WTC11 (cell line): ENCODE measurements around the gene CTNS. TPM values are rescaled to one million over a fixed set of nuclear protein-coding genes. Genes with fewer than 3 reads are reported as not detected.

Source experiments
- ATAC-seq: fragments of 200-7000 bp; cut with Tn5 transposase; 2 replicates; pipeline ENCODE4 v1.10.0; 2021; ENCODE audit warnings: mild to moderate bottlenecking, moderate library complexity
- CTCF ChIA-PET: fragments of 300-600 bp; sonication (Branson Sonifier 250); formaldehyde crosslinking; loops from one replicate; lab custom pipeline; 2021; ENCODE audit warnings: antibody characterized with exemption; lab: Charles Lee
- POLR2A ChIA-PET: fragments of 350-600 bp; sonication (Branson Sonifier 250); formaldehyde crosslinking; loops from one replicate; lab custom pipeline; 2021; ENCODE audit warnings: antibody characterized with exemption; lab: Charles Lee
- DNase-seq: peaks from one replicate; pipeline ENCODE4 v3.0.0; 2021; ENCODE audit warnings: low spot score
- H3K27ac Mint-ChIP-seq: 2 replicates; pipeline ENCODE4 v1.8.0; 2021; ENCODE audit warnings: mixed read lengths
- H3K27me3 Mint-ChIP-seq: 2 replicates; pipeline ENCODE4 v1.8.0; 2021; ENCODE audit warnings: low read depth, mild to moderate bottlenecking, moderate library complexity, mixed read lengths
- H3K36me3 Mint-ChIP-seq: 2 replicates; pipeline ENCODE4 v1.8.0; 2021; ENCODE audit warnings: mixed read lengths
- H3K4me1 Mint-ChIP-seq: 2 replicates; pipeline ENCODE4 v1.8.0; 2022; ENCODE audit warnings: mixed read lengths
- H3K4me3 Mint-ChIP-seq: 2 replicates; pipeline ENCODE4 v1.8.0; 2021; ENCODE audit warnings: mild to moderate bottlenecking, moderate library complexity, mixed read lengths
- H3K9me3 Mint-ChIP-seq: 2 replicates; pipeline ENCODE4 v1.8.0; 2021; ENCODE audit warnings: mixed read lengths
- ELF4 ChIP-seq: sonication (generic); formaldehyde crosslinking; IDR thresholded peaks from 2 replicates; pipeline ENCODE4 v1.8.1; 2022; ENCODE audit warnings: low read depth, mild to moderate bottlenecking, moderate library complexity, missing genetic modification reagents
- ETV6 ChIP-seq: sonication (generic); formaldehyde crosslinking; IDR thresholded peaks from 2 replicates; pipeline ENCODE4 v1.8.1; 2022; ENCODE audit warnings: mild to moderate bottlenecking, missing genetic modification reagents
- FOXJ3 ChIP-seq: sonication (generic); formaldehyde crosslinking; IDR thresholded peaks from 2 replicates; pipeline ENCODE4 v1.9.0; 2021; ENCODE audit warnings: missing genetic modification reagents, mild to moderate bottlenecking, borderline replicate concordance
- FOXK1 ChIP-seq: sonication (generic); formaldehyde crosslinking; IDR thresholded peaks from 2 replicates; pipeline ENCODE4 v1.8.0; 2022; ENCODE audit warnings: mild to moderate bottlenecking, moderate library complexity, missing genetic modification reagents
- FOXP1 ChIP-seq: sonication (generic); formaldehyde crosslinking; IDR thresholded peaks from 2 replicates; pipeline ENCODE4 v1.8.0; 2022; ENCODE audit warnings: missing genetic modification reagents, mild to moderate bottlenecking, moderate library complexity, borderline replicate concordance
- GTF2I ChIP-seq: fragments of 250-450 bp; sonication (Bioruptor Pico); conservative IDR thresholded peaks from 2 replicates; pipeline ENCODE4 v1.4.0; 2021; ENCODE audit warnings: mild to moderate bottlenecking
- IRF2 ChIP-seq: sonication (generic); formaldehyde crosslinking; IDR thresholded peaks from 2 replicates; pipeline ENCODE4 v1.8.0; 2022; ENCODE audit warnings: low read depth, missing genetic modification reagents, borderline replicate concordance
- JAZF1 ChIP-seq: fragments of 250-450 bp; sonication (Bioruptor Pico); IDR thresholded peaks from 2 replicates; pipeline ENCODE4 v1.9.0; 2021; ENCODE audit warnings: moderate library complexity, mild to moderate bottlenecking, inconsistent platforms
- MYBL2 ChIP-seq: sonication (generic); formaldehyde crosslinking; IDR thresholded peaks from 2 replicates; pipeline ENCODE4 v1.8.1; 2023; ENCODE audit warnings: mild to moderate bottlenecking, moderate library complexity, missing genetic modification reagents
- NFATC4 ChIP-seq: fragments of 250-450 bp; sonication (Bioruptor Pico); IDR thresholded peaks from 2 replicates; pipeline ENCODE4 v1.9.0; 2021; ENCODE audit warnings: mild to moderate bottlenecking
- NFYB ChIP-seq: sonication (generic); formaldehyde crosslinking; conservative IDR thresholded peaks from 2 replicates; pipeline ENCODE4 v1.8.0; 2022; ENCODE audit warnings: low read depth, missing genetic modification reagents
- NR2C2 ChIP-seq: sonication (generic); formaldehyde crosslinking; IDR thresholded peaks from 2 replicates; pipeline ENCODE4 v1.8.0; 2022; ENCODE audit warnings: mild to moderate bottlenecking, missing genetic modification reagents
- SMAD4 ChIP-seq: sonication (generic); formaldehyde crosslinking; IDR thresholded peaks from 2 replicates; pipeline ENCODE4 v1.8.0; 2022; ENCODE audit warnings: mild to moderate bottlenecking, missing genetic modification reagents
- SOX15 ChIP-seq: fragments of 250-450 bp; sonication (Bioruptor Pico); IDR thresholded peaks from 2 replicates; pipeline ENCODE4 v1.9.0; 2021; ENCODE audit warnings: mild to moderate bottlenecking
- TEAD4 ChIP-seq: sonication (generic); formaldehyde crosslinking; IDR thresholded peaks from 2 replicates; pipeline ENCODE4 v1.8.0; 2022; ENCODE audit warnings: mild to moderate bottlenecking, missing genetic modification reagents
- TP53 ChIP-seq: sonication (generic); formaldehyde crosslinking; IDR thresholded peaks from 2 replicates; pipeline ENCODE4 v1.8.1; 2023; ENCODE audit warnings: mild to moderate bottlenecking, missing genetic modification reagents
- ZNF317 ChIP-seq: sonication (generic); formaldehyde crosslinking; IDR thresholded peaks from 2 replicates; pipeline ENCODE4 v1.8.1; 2023; ENCODE audit warnings: low read depth, mild to moderate bottlenecking, moderate library complexity, missing genetic modification reagents, borderline replicate concordance
- ZNF396 ChIP-seq: fragments of 250-450 bp; sonication (Bioruptor Pico); IDR thresholded peaks from 2 replicates; pipeline ENCODE4 v1.8.0; 2021; ENCODE audit warnings: mild to moderate bottlenecking, moderate library complexity, borderline replicate concordance
- ZNF416 ChIP-seq: fragments of 250-450 bp; sonication (Bioruptor Pico); IDR thresholded peaks from 2 replicates; pipeline ENCODE4 v1.9.0; 2021; ENCODE audit warnings: mild to moderate bottlenecking, inconsistent platforms
- total RNA-seq: library from RNA; stranded (reverse); gene quantifications from 3 replicates; pipeline ENCODE4 v1.2.3, GENCODE V29; 2021
- TF ChIP-seq, protein P1 (sequence below): sonication (generic); formaldehyde crosslinking; IDR thresholded peaks from 2 replicates; pipeline ENCODE4 v1.8.1; 2022; ENCODE audit warnings: mild to moderate bottlenecking, missing genetic modification reagents, moderate library complexity, borderline replicate concordance
- TF ChIP-seq, protein P2 (sequence below): fragments of 250-450 bp; sonication (Bioruptor Pico); IDR thresholded peaks from 2 replicates; pipeline ENCODE4 v2.1.2; 2022; ENCODE audit warnings: mild to moderate bottlenecking, moderate library complexity
- TF ChIP-seq, protein P3 (sequence below): fragments of 250-450 bp; sonication (Bioruptor Pico); IDR thresholded peaks from 2 replicates; pipeline ENCODE4 v1.9.0; 2021; ENCODE audit warnings: mild to moderate bottlenecking, borderline replicate concordance
- TF ChIP-seq, protein P4 (sequence below): sonication (generic); formaldehyde crosslinking; IDR thresholded peaks from 2 replicates; pipeline ENCODE4 v1.8.1; 2022; ENCODE audit warnings: mild to moderate bottlenecking, moderate library complexity, missing genetic modification reagents
- TF ChIP-seq, protein P5 (sequence below): sonication (generic); formaldehyde crosslinking; IDR thresholded peaks from 2 replicates; pipeline ENCODE4 v1.8.1; 2023; ENCODE audit warnings: mild to moderate bottlenecking, moderate library complexity, missing genetic modification reagents
- TF ChIP-seq, protein P6 (sequence below): sonication (generic); formaldehyde crosslinking; conservative IDR thresholded peaks from 2 replicates; pipeline ENCODE4 v1.8.1; 2023; ENCODE audit warnings: mild to moderate bottlenecking, low read depth, missing genetic modification reagents, moderate library complexity

Gene CTNS
- total RNA-seq, 1 experiment from 2014 or later, result 10.7 TPM

DNA sequence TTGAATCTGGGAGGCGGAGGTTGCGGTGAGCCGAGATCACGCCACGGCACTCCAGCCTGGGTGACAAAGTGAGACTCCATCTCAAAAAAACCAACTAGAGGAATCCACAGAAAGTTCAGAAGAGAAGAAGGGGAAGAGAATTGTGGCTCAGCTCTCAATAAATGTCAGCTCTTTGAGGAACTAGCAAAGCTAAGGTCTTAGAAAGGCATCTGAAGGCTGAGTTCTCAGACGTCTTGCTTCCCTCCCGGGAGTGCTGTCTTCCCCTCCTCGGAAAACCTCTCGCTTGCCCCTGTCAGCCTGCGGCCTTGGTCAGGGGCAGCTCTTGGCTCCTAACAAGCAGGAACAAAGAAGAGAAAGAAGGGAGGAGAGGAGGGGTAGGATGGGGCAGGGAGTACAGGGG lies 5.8 kb upstream of the CTNS start:
- no peaks in the 10 kb centered on the region for H3K27me3 Mint-ChIP-seq
- no peak overlapping the region for H3K4me3 Mint-ChIP-seq
- no peak overlapping the region; the same call in 1 of the 2 replicates for H3K27ac Mint-ChIP-seq
- peaks cover 39% of the 10 kb centered on the region for H3K36me3 Mint-ChIP-seq
- ATAC-seq (no peak), DNase-seq (no peak)
- H3K9me3 Mint-ChIP-seq, result no peaks in the 10 kb centered on the region
- ChIA-PET POLR2A (no interaction called here), CTCF (interaction anchor here (0.9 to 1.1 kb wide), 2 partner anchors 52 to 213 kb away, joined by 4 to 6 read pairs; no protein-coding TSS in a partner anchor)
- H3K4me1 Mint-ChIP-seq, result peaks cover 7% of the 10 kb centered on the region
- no peak for TF ChIP-seq GTF2I (CRISPR knock-in tag)
- no peak for TF ChIP-seq SOX15
- no peak for TF ChIP-seq ELF4
- no peak for TF ChIP-seq ZNF416 (CRISPR knock-in tag)
- no peak for TF ChIP-seq ZNF317 (CRISPR knock-in tag)
- TF ChIP-seq FOXK1, result no peak
- TF ChIP-seq NFATC4, result no peak
- TF ChIP-seq, protein P1, sequence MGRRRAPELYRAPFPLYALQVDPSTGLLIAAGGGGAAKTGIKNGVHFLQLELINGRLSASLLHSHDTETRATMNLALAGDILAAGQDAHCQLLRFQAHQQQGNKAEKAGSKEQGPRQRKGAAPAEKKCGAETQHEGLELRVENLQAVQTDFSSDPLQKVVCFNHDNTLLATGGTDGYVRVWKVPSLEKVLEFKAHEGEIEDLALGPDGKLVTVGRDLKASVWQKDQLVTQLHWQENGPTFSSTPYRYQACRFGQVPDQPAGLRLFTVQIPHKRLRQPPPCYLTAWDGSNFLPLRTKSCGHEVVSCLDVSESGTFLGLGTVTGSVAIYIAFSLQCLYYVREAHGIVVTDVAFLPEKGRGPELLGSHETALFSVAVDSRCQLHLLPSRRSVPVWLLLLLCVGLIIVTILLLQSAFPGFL, result no peak
- TF ChIP-seq, protein P2, sequence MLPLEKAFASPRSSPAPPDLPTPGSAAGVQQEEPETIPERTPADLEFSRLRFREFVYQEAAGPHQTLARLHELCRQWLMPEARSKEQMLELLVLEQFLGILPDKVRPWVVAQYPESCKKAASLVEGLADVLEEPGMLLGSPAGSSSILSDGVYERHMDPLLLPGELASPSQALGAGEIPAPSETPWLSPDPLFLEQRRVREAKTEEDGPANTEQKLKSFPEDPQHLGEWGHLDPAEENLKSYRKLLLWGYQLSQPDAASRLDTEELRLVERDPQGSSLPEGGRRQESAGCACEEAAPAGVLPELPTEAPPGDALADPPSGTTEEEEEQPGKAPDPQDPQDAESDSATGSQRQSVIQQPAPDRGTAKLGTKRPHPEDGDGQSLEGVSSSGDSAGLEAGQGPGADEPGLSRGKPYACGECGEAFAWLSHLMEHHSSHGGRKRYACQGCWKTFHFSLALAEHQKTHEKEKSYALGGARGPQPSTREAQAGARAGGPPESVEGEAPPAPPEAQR (CRISPR knock-in tag), result no peak
- TF ChIP-seq TP53, result no peak

DNA sequence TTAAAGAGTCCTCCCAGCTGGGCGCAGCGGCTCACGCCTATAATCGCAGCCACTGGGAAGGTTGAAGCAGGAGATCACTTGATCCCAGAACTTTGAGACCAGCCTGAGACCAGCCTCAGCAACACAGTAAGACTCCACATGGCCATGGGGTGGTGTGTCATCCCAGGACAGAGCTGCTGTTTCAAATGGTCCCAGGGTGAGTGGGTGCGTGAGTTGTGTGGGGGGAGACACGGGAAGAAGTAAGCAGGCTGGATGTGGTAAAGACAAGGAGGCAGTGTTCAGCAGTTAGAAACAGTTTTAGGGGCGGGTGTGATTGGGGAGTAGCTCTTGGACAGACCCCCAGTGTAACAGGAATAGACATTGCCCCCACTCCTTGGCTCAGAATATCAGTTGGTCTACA lies 4.3 kb upstream of the CTNS start:
- ChIA-PET CTCF (interaction anchor here (1.1 kb wide), 1 partner anchor 50 kb away, joined by 3 read pairs; no protein-coding TSS in a partner anchor), POLR2A (interaction anchor here (0.6 kb wide), 1 partner anchor 1403 kb away, joined by 4 read pairs; the partner anchor contains the start of gene SLC52A1)
- no peak overlapping the region for H3K4me3 Mint-ChIP-seq
- TF ChIP-seq ZNF396 (no peak), TEAD4 (CRISPR knock-in tag) (no peak), MYBL2 (CRISPR knock-in tag) (no peak), ETV6 (no peak), FOXJ3 (no peak), SMAD4 (no peak), NR2C2 (no peak), IRF2 (no peak), NFYB (no peak), JAZF1 (CRISPR knock-in tag) (no peak), FOXP1 (no peak)
- TF ChIP-seq, protein P3, sequence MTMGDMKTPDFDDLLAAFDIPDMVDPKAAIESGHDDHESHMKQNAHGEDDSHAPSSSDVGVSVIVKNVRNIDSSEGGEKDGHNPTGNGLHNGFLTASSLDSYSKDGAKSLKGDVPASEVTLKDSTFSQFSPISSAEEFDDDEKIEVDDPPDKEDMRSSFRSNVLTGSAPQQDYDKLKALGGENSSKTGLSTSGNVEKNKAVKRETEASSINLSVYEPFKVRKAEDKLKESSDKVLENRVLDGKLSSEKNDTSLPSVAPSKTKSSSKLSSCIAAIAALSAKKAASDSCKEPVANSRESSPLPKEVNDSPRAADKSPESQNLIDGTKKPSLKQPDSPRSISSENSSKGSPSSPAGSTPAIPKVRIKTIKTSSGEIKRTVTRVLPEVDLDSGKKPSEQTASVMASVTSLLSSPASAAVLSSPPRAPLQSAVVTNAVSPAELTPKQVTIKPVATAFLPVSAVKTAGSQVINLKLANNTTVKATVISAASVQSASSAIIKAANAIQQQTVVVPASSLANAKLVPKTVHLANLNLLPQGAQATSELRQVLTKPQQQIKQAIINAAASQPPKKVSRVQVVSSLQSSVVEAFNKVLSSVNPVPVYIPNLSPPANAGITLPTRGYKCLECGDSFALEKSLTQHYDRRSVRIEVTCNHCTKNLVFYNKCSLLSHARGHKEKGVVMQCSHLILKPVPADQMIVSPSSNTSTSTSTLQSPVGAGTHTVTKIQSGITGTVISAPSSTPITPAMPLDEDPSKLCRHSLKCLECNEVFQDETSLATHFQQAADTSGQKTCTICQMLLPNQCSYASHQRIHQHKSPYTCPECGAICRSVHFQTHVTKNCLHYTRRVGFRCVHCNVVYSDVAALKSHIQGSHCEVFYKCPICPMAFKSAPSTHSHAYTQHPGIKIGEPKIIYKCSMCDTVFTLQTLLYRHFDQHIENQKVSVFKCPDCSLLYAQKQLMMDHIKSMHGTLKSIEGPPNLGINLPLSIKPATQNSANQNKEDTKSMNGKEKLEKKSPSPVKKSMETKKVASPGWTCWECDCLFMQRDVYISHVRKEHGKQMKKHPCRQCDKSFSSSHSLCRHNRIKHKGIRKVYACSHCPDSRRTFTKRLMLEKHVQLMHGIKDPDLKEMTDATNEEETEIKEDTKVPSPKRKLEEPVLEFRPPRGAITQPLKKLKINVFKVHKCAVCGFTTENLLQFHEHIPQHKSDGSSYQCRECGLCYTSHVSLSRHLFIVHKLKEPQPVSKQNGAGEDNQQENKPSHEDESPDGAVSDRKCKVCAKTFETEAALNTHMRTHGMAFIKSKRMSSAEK (CRISPR knock-in tag), result no peak
- TF ChIP-seq, protein P4, sequence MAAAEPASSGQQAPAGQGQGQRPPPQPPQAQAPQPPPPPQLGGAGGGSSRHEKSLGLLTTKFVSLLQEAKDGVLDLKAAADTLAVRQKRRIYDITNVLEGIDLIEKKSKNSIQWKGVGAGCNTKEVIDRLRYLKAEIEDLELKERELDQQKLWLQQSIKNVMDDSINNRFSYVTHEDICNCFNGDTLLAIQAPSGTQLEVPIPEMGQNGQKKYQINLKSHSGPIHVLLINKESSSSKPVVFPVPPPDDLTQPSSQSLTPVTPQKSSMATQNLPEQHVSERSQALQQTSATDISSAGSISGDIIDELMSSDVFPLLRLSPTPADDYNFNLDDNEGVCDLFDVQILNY (CRISPR knock-in tag), result no peak
- TF ChIP-seq, protein P5, sequence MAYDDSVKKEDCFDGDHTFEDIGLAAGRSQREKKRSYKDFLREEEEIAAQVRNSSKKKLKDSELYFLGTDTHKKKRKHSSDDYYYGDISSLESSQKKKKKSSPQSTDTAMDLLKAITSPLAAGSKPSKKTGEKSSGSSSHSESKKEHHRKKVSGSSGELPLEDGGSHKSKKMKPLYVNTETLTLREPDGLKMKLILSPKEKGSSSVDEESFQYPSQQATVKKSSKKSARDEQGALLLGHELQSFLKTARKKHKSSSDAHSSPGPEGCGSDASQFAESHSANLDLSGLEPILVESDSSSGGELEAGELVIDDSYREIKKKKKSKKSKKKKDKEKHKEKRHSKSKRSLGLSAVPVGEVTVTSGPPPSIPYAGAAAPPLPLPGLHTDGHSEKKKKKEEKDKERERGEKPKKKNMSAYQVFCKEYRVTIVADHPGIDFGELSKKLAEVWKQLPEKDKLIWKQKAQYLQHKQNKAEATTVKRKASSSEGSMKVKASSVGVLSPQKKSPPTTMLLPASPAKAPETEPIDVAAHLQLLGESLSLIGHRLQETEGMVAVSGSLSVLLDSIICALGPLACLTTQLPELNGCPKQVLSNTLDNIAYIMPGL (CRISPR knock-in tag), result no peak
- TF ChIP-seq, protein P6, sequence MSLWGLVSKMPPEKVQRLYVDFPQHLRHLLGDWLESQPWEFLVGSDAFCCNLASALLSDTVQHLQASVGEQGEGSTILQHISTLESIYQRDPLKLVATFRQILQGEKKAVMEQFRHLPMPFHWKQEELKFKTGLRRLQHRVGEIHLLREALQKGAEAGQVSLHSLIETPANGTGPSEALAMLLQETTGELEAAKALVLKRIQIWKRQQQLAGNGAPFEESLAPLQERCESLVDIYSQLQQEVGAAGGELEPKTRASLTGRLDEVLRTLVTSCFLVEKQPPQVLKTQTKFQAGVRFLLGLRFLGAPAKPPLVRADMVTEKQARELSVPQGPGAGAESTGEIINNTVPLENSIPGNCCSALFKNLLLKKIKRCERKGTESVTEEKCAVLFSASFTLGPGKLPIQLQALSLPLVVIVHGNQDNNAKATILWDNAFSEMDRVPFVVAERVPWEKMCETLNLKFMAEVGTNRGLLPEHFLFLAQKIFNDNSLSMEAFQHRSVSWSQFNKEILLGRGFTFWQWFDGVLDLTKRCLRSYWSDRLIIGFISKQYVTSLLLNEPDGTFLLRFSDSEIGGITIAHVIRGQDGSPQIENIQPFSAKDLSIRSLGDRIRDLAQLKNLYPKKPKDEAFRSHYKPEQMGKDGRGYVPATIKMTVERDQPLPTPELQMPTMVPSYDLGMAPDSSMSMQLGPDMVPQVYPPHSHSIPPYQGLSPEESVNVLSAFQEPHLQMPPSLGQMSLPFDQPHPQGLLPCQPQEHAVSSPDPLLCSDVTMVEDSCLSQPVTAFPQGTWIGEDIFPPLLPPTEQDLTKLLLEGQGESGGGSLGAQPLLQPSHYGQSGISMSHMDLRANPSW, result no peak

More for the DNA sequence above, 4.3 kb upstream of the CTNS start:
- DNase-seq, result no peak
- Mint-ChIP-seq H3K27ac (no peak overlapping the region; the same call in 1 of the 2 replicates), H3K36me3 (peaks cover 28% of the 10 kb centered on the region), H3K9me3 (no peaks in the 10 kb centered on the region), H3K27me3 (no peaks in the 10 kb centered on the region), H3K4me1 (peaks cover 10% of the 10 kb centered on the region)
- ATAC-seq, result no peak
